SK-N-DZ (cell line): ENCODE results near the gene TAF5.
"Not testable (repeated sequence)": the region's sequence is repeated elsewhere in the genome, so short reads cannot be mapped to it uniquely, and the experiment has no call there.

Experiments
- DNase-seq: peaks from one replicate; pipeline ENCODE4 v3.0.0-alpha.2; 2015; ENCODE audit warnings: low spot score

The TAF5 gene

DNA sequence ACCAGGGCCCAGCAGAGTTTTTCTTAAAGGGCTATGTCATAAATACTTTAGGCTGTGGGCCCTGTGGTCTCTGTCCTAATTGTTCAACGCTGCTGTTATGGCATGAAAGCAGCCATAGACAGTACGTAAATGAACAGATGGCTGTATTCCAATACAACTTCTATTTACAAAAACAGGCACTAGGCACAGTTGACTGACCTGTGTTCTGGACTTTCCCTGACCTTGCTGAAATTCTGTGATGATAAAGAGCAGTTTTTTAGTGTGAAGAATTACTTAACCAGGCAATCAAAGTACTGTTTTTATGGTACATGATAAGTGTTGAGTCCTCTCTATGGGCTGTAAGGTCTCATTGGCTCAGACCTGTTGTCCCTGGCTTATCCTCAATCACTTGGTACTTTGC lies 45.8 kb downstream of the TAF5 start:
- DNase-seq: no peak

DNA sequence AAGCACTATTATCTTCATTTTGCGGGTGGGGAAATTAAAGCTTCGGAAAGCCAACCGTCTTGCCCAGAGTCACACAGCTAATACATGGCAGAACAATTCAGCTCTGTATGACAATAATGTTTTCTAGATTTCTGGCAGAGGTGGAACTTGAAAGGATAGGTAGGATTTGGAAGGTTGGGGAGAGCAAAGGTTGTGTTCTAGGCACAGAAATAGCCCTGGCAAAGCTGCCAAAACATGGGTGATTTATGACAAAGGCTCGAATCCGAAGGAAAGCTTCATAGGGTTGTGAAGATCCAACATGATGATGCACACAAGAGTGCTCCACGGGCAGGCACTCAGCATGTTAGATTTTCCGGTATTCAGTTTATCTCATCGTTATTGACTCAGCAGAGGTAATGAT lies 47.8 kb downstream of the TAF5 start:
- DNase-seq: no peak

DNA sequence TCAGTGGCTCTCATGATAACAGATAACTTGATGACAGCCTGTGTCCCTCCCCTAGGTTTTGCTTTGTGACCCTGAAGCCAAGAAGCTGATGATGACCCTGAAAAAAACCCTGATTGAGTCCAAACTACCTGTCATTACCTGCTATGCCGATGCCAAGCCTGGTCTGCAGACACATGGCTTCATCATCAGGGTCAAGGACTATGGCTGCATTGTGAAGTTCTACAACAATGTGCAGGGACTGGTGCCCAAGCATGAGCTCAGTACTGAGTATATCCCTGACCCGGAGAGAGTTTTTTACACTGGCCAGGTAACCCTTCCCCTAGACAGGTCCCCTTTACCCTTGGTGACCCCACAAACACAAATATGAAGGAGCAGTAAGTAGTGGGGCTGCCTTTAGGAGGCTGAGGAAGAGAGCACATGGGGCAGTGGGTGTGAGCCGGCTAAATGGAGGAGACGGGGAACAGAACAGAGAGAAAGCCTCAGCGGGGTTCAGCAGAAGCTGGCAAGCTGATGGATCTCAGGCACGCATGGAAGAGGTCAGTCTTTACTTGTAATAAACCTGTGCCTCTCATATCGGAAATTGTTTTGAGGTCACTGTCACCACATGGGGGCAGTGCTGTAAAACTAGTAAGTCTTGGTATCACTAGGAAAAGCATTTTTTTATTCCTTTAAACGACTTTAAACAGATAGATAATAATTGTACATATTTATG lies 48.8 kb downstream of the TAF5 start:
- DNase-seq: peak; percentile 60

DNA sequence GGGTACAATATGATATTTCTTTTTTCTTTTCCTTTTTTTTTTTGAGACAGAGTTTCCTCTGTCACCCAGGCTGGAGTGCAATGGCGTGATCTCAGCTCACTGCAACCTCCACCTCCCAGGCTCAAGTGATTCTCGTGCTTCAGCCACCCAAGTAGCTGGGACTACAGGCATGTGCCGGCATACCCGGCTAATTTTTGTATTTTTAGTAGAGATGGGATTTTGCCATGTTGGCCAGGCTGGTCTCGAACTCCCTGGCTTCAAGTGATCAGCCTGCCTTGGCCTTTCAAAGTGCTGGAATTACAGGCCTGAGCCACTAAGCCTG lies 49.3 kb downstream of the TAF5 start:
- not testable (repeated sequence) for DNase-seq

DNA sequence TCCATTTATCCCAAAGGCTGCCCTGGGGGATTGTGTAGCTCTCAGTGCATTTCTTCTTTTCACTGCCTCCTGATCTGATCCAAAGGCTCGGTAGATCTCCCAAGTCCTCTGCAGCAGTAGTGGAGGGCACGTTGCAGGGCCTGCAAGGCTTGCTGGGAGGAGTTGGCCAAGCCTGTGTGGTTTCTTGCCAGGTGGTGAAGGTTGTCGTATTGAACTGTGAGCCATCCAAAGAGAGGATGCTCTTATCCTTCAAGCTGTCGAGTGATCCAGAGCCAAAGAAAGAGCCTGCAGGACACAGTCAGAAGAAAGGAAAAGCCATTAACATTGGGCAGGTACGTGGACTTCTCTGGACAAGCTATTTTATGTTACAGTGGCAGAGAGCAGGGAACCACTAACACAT lies 49.8 kb downstream of the TAF5 start:
- DNase-seq: no peak

DNA sequence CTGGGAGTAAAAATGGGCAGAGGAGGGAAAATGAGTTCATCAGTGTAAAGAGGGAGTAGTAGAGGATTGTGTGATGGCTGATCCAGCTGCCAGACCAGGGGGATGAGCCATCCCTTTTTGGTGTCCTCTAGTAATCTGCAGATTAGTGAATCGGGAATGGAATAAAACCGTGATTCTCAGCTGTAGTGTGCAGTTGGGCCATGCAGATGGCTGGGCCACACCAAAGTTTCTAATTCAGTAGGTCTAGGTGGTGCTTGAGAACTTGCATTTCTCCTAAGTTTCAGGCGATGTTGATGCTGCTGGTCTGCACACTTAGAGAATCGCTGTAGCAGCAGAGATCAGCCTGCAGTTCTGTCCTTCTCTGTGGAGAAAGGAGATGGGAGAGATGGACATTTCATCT lies 51.3 kb downstream of the TAF5 start:
- DNase-seq: no peak

DNA sequence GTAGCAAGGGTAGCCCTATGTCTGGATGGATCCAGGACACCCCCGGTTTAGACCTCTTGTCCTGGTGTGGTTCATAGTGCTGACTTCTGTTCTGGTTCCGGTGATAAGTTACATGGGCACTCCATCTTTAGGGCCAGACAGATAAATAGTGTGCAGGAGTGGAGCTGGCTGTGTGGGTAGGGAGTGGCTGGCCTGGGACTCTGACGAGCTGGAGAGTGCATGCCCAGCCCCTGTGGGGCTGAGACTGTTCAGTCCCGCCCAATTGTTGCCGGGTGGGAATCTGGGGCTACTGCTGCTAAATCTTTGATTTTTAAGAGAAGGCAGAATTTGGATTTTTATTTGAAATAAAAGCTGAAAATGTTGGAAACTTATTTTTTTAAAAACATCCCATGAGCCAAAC lies 56.0 kb downstream of the TAF5 start:
- no peak for DNase-seq

DNA sequence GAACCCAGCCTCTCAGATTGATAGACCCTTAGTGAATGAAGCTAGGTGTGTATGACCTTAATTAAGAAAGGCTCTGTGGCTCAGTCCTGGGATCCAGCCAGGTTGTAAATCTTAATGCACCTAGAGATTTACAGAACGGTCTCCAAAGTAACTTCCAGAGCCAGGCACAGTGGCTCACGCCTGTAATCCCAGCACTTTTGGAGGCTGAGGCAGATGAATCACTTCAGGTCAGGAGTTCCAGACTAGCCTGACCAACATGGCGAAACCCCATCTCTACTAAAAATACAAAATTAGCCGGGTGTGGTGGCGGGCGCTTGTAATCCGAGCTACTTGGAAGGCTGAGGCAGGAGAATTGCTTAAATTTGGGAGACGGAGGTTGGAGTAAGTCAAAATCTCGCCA lies 60.1 kb downstream of the TAF5 start:
- DNase-seq: no peak

DNA sequence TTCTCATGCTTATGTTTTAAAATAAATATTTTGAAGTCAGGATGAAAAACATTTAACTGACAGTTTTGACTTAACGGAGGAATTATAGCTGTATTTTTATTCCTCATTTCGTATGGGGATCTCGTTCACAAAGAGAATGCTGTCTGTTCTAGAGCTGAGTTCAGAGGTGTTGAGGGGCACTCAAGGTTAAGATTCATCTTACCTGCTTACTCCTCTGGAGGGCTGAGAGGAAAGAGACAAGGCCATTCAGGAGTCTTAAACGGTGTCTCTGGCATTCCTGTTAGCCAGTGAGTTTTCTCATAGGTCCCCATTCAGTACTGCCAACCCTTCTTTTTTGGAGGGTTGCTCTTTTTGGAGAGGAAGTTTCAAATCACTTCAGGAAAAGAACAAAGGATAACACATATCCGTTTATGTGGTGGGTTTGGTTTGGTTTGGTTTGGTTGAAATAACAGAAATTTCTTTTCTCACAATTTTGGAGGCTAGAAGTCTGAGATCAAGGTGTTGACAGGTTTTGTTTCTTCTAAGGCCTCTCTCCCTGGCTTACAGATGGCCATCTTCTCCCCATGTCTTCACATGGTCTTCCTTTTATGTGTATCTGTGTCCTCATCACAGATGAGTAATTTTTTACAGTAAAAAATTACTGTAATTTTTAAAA lies 61.3 kb downstream of the TAF5 start:
- DNase-seq: no peak

DNA sequence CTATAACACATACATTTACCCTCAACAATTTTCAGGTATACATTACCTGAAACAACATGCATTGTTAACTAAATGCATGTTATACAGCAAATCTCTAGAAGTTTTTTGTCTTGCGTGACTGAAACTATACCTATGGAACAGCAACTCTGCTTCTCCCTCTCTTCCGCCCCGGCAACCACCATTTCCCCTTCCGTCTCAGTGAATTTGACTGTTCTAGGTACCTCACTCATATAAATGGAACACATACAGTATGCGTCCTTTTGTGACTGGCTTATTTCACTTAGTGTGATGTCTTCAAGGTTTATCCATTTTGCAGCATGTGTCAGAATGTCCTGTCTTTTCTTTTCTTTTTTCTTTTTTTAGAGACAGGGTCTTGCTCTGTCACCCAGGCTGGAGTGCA lies 61.9 kb downstream of the TAF5 start:
- no peak for DNase-seq

DNA sequence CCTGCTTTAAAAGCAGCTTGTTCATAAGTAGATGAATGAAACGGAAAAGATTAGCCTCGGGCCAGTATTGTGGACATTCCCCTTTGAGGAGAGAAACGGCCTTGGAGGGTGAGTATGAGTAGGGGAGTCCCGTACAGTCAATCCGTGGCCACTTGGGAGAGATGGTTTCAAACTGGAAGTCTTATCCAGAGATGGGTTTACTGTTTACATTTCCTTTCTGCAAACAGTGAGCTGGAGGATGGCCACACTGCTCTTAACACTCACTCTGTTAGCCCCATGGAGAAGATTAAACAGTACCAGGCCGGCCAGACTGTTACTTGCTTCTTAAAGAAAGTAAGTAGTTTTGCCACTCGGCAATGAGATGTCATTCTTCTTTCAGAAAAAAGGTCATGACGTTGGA lies 64.1 kb downstream of the TAF5 start:
- no peak for DNase-seq

DNA sequence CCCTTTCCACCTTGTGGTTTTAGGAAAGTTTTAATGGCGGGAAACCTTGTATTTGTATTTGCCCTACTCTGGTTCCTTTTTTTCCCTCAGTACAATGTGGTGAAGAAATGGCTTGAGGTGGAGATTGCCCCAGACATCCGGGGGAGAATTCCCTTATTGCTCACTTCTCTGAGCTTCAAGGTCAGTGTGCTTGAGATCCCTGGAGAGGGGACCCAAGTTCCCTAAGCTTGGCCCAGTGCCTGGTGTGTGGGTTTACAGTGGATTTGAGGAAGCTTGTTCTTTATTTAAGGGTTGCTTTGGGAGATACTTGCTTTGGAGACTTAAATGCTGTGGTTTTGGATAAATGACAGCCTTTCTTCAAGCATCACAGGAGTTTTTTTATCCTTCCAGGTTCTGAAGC lies 66.1 kb downstream of the TAF5 start:
- no peak for DNase-seq
